ENCODE data around the gene PRRX2.
"Not testable (repeated sequence)": the region's sequence is repeated elsewhere in the genome, so short reads cannot be mapped to it uniquely, and the experiment has no call there.

PRRX2 gene

GRCh38 chr9:129759804-129760502 is 94.5 kb downstream of the PRRX2 start (continued):
- no peak for TF ChIP-seq POU6F1 (CRISPR knock-in tag; IDR thresholded peaks at IDR 0.05; ENCODE audit: borderline replicate concordance, low read depth)
- TF ChIP-seq OSR1 (CRISPR knock-in tag; IDR thresholded peaks at IDR 0.05): no peak
- TF ChIP-seq PPARA (CRISPR knock-in tag; IDR thresholded peaks at IDR 0.05; ENCODE audit: borderline replicate concordance): no peak
- TF ChIP-seq BACH2 (CRISPR knock-in tag; IDR thresholded peaks at IDR 0.05; ENCODE audit: borderline replicate concordance): no peak
- TF ChIP-seq ESRRG (CRISPR knock-in tag; IDR thresholded peaks at IDR 0.05): no peak
- no peak for TF ChIP-seq RARB (CRISPR knock-in tag; IDR thresholded peaks at IDR 0.05)
- TF ChIP-seq CREB5 (CRISPR knock-in tag; IDR thresholded peaks at IDR 0.05; ENCODE audit: low read depth): no peak
- TF ChIP-seq ARNTL (CRISPR knock-in tag; IDR thresholded peaks at IDR 0.05; ENCODE audit: borderline replicate concordance, low read depth): no peak

- not testable (repeated sequence) for ATAC-seq
These were observed 95.3 kb downstream of the PRRX2 start for GRCh38 chr9:129760784-129761183.

- peak; percentile 49 for ATAC-seq
- TF ChIP-seq CREB5 (CRISPR knock-in tag; IDR thresholded peaks at IDR 0.05; ENCODE audit: low read depth) (no peak), TSHZ2 (CRISPR knock-in tag; IDR thresholded peaks at IDR 0.05) (no peak)
These were observed 96.0 kb downstream of the PRRX2 start for GRCh38 chr9:129761293-129761900.

GRCh38 chr9:129761901-129762369 is 96.5 kb downstream of the PRRX2 start:
- peak; percentile 56 for ATAC-seq
- TF ChIP-seq ZNF565 (CRISPR knock-in tag; conservative IDR thresholded peaks at IDR 0.05; ENCODE audit: low read depth) (no peak), PPARA (CRISPR knock-in tag; IDR thresholded peaks at IDR 0.05; ENCODE audit: borderline replicate concordance) (no peak), PATZ1 (CRISPR knock-in tag; IDR thresholded peaks at IDR 0.05; ENCODE audit: borderline replicate concordance) (no peak), ISL1 (CRISPR knock-in tag; IDR thresholded peaks at IDR 0.05) (no peak), ZC3H10 (CRISPR knock-in tag; IDR thresholded peaks at IDR 0.05) (no peak), ZFP30 (CRISPR knock-in tag; IDR thresholded peaks at IDR 0.05) (no peak), TOX (CRISPR knock-in tag; IDR thresholded peaks at IDR 0.05; ENCODE audit: borderline replicate concordance) (no peak)

GRCh38 chr9:129762370-129762984 is 97.0 kb downstream of the PRRX2 start:
- peak; percentile 45; the same call in 2 of the 3 replicates for ATAC-seq
